ENCODE measurements around the gene SLC2A5. TPM values are rescaled to one million over a fixed set of nuclear protein-coding genes. Genes with fewer than 3 reads are reported as not detected.
A peak's percentile ranks its signal among the peaks of the same experiment; 100 is the strongest.

SLC2A5 gene
- total RNA-seq, 2 experiments from 2014 or later, result not detected

DNA sequence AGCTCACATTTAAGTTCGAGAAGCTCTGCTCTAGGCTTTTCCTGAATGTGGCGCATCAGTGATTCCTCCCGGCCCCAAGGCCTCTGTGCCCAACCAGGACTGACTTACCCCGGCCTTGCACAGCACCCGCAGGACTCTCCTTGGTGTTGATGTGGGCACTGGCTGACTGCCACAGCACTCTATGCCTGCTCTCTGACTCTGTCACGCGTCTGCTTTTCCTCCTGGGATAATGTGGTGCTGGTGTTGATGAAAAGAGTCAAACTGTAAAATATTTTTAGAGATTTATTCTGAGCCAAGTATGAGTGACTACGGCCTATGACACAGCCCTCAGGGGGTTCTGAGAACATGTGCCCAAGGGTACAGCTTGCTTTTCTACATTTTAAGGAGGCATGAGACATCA lies 15.5 kb upstream of the SLC2A5 start:
- DNase-seq (no peak), ATAC-seq (ENCODE audit: low read depth) (no peak)
- POLR2A ChIA-PET, result no interaction called here
- Mint-ChIP-seq H3K27ac (no peak overlapping the region), H3K27me3 (peaks cover 45% of the 10 kb centered on the region), H3K9me3 (no peaks in the 10 kb centered on the region), H3K36me3 (peaks cover under 1% of the 10 kb centered on the region), H3K4me3 (no peak overlapping the region), H3K4me1 (peaks cover 17% of the 10 kb centered on the region)

DNA sequence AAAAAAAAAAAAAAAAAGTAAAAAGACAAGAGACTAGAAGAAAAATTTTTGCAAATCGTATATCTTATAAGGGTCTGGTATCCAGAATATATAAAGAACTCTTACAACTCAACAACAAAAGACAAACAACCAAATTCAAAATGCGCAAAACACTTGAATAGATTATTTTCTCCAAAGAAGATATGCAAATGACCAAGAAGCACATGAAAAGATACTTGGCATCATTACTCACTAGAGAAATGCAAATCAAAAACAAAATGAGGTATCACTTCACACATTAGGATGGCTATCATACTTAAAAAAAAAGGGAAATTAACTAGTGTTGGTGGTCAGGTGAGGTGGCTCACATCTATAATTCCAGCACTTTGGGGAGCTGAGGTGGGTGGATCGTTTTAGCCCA lies 12.0 kb upstream of the SLC2A5 start:
- peaks cover 2% of the 10 kb centered on the region for H3K36me3 Mint-ChIP-seq
- POLR2A ChIA-PET, result interaction anchor here (0.6 to 0.7 kb wide), 4 partner anchors 23 to 224 kb away, joined by 3 to 6 read pairs (median 4); no protein-coding TSS in a partner anchor
- peaks cover 49% of the 10 kb centered on the region for H3K27me3 Mint-ChIP-seq
- H3K4me3 Mint-ChIP-seq, result no peak overlapping the region
- ATAC-seq (ENCODE audit: low read depth), result no peak
- DNase-seq, result no peak
- H3K9me3 Mint-ChIP-seq, result no peaks in the 10 kb centered on the region
- H3K27ac Mint-ChIP-seq, result no peak overlapping the region
- peaks cover 36% of the 10 kb centered on the region for H3K4me1 Mint-ChIP-seq

DNA sequence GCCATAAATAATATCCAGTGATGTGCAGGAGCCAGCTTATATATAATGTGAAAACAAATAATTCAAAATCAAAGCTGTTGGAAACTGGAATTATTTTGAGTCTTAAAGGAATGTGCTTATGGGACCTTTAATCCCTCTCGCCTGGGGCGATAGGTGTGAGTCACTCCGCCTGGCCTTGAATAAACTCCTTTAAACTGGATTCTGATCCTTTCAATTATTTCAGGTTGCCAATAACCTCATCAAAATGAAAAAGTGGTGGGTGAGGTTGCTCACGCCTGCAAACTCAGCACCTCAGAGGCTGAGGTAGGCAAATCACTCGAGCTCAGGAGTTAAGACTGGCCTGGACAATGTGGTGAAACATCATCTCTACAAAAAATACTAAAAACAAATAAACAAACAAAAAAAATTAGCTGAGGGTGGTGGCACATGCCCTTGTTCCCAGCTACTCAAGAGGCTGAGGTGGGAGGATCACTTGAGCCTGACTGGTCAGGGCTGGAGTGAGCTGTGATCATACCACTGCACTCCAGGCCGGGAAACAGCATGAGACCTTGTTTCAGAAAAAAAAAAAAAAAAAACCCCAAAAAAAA lies 11.4 kb upstream of the SLC2A5 start:
- H3K9me3 Mint-ChIP-seq, result no peaks in the 10 kb centered on the region
- peaks cover 2% of the 10 kb centered on the region for H3K36me3 Mint-ChIP-seq
- no peak overlapping the region for H3K27ac Mint-ChIP-seq
- POLR2A ChIA-PET, result interaction anchor here (0.6 to 0.7 kb wide), 4 partner anchors 24 to 224 kb away, joined by 3 to 6 read pairs (median 4); no protein-coding TSS in a partner anchor
- DNase-seq (no peak), ATAC-seq (ENCODE audit: low read depth) (no peak)
- peaks cover 42% of the 10 kb centered on the region for H3K4me1 Mint-ChIP-seq
- H3K4me3 Mint-ChIP-seq, result no peak overlapping the region
- peaks cover 51% of the 10 kb centered on the region for H3K27me3 Mint-ChIP-seq

DNA sequence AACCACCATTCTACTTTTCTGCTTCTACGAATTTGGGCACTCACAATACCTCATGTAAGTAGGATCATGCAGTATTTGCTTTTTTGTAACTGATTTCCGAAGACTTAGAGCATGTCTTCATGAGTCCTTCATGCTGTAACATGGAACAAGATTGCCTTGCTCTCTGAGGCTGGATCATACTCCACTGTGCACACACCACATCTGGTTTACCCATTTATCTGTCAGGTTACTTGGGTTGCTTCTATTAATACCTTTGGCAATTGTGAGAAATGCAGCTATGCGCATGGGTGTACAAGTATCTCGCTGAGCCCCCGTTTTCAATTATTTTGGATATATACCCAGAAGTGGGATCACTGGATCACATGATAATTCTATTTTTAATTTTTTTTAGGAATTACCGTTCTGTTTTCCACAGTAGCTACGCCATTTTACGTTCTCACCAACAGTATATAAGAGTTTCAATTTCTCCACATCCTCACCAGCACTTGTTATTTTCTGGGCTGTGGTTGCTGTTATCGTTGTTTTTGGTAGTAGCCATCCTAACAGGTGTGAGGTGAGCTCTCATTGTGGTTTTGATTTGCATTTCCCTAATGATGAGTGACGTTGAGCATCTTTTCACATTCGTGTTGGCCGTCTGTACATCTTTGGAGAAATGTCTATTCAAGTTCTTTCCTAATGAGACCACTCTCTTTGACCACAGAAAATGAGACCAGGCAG lies 10.7 kb upstream of the SLC2A5 start:
- no peak overlapping the region for H3K4me3 Mint-ChIP-seq
- ATAC-seq (ENCODE audit: low read depth) (no peak), DNase-seq (no peak)
- peaks cover 45% of the 10 kb centered on the region for H3K4me1 Mint-ChIP-seq
- peak overlapping the region; percentile 0 for H3K27ac Mint-ChIP-seq
- POLR2A ChIA-PET, result interaction anchor here (0.5 kb wide), 1 partner anchor 109 kb away, joined by 4 read pairs; no protein-coding TSS in a partner anchor
- H3K9me3 Mint-ChIP-seq, result no peaks in the 10 kb centered on the region
- peaks cover 2% of the 10 kb centered on the region for H3K36me3 Mint-ChIP-seq
- H3K27me3 Mint-ChIP-seq, result peaks cover 50% of the 10 kb centered on the region

DNA sequence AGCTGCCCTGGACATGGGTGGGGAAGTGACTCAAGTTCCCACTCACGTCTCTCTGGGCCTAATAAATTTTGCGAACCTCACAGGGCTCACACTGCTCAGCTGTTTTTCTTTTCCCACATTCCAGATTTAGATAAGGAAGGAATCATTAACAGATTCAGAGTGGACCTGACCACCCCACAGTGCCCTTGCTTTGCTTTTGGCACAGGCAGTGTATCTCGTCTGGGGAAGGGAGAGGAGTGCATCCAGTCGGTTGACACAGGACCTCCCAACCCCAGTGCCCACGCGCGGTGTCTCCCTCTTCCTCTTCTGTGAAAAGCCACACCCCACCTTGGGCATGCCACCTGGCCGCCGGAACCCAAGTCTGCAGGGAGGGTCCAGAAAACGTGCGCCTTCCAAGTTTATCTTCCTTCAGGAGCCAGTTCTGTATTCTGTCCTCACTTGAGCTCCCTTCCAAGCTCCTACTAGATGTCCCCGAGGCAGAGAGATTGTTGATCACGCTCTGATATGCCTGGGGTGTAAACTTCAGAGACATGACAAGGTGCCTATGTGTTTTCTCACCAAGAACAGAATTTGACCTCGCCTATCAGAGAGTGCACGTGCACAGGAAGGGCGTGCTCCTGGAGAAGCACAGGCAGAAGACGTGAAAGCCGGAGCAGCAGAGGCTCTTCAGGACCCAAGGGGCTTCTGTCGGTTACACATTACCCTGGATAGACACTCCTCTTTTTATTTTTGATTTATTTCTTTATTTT lies 9.5 kb upstream of the SLC2A5 start:
- ATAC-seq (ENCODE audit: low read depth), result no peak
- no peak for DNase-seq
- no peaks in the 10 kb centered on the region for H3K9me3 Mint-ChIP-seq
- POLR2A ChIA-PET, result no interaction called here
- H3K4me3 Mint-ChIP-seq, result peak overlapping the region; percentile 48
- H3K27ac Mint-ChIP-seq, result no peak overlapping the region
- H3K4me1 Mint-ChIP-seq, result peaks cover 47% of the 10 kb centered on the region
- peaks cover 59% of the 10 kb centered on the region for H3K27me3 Mint-ChIP-seq
- H3K36me3 Mint-ChIP-seq, result peaks cover 2% of the 10 kb centered on the region

DNA sequence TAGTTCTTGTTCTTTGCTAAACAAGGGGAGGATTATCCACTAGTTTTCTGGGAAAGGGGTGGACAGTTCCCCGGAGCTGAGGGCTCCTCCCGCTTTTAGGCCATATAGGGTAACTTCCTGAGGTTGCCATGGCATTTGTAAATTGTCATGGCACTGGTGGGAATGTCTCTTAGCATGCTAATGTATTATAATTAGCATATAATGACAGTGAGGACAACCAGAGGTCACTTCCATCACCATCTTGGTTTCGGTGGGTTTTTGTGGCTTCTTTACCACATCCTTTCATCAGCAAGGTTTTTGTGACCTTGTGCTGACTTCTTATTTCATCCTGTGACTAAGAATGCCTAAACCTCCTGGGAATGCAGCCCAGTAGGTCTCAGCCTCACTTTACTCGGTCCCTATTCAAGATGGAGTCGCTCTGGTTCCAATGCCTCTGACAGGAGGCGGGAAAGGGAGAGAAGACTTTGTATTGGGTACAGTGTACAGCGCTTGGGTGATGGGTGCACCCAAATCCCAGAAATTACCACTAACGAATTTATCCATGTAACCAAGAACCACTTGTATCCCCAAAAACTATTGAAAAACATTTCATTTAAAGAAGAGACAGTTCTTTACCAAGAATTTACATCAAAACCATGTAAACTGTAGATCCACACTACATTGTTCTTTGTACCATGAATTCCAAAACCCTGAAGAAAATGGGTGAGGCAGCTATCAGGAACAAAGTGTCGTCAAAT lies 8.7 kb upstream of the SLC2A5 start:
- no peak for DNase-seq
- POLR2A ChIA-PET, result no interaction called here
- Mint-ChIP-seq H3K27ac (no peak overlapping the region), H3K4me1 (peaks cover 46% of the 10 kb centered on the region), H3K36me3 (peaks cover 2% of the 10 kb centered on the region), H3K9me3 (no peaks in the 10 kb centered on the region), H3K4me3 (peak overlapping the region; percentile 48), H3K27me3 (peaks cover 60% of the 10 kb centered on the region)
- peak; percentile 59 for ATAC-seq (ENCODE audit: low read depth)

DNA sequence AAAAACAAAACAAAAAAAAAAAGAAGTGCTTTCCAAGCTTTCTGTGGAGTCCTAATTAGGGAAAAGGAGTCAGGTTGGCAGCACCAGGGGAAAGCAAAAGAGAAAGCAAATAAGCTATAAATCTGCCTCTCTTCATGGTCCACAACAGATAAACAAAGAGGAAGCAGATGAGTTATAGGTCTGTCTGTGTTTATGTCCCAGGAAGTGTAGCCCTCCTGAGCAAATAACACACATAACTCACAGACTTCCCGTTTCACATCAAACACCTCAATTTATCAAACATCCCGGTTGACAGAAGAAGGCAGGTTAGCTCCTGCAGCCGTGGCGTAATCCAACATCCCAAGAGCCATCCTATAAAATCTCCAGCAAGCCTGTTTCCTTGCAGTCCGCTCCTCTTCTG lies 5.6 kb upstream of the SLC2A5 start:
- Mint-ChIP-seq H3K27me3 (peaks cover 51% of the 10 kb centered on the region), H3K27ac (no peak overlapping the region), H3K36me3 (peaks cover 2% of the 10 kb centered on the region), H3K9me3 (no peaks in the 10 kb centered on the region), H3K4me3 (no peak overlapping the region), H3K4me1 (peaks cover 34% of the 10 kb centered on the region)
- no peak for DNase-seq
- no peak for ATAC-seq (ENCODE audit: low read depth)
- POLR2A ChIA-PET, result no interaction called here

DNA sequence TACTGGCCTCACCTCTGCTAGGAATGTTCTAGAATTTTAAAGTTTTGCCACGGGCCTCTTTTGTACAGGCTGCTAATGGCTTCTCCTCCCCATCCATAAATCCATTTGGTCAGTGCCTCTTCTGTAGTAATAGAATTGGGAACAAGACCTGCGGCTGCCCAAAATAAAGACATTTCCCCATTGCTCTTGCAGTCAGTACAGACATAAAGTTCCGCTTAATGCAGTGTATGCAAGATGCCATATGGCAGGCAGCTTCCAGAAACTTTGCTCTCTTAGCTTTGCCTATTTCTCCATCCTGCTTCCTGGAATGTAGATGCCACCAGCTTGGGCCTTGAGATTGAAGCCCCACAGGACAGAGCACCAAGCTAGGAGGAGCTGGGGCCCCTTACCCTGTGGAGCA lies 3.7 kb upstream of the SLC2A5 start:
- no peaks in the 10 kb centered on the region for H3K36me3 Mint-ChIP-seq
- peaks cover 24% of the 10 kb centered on the region for H3K4me1 Mint-ChIP-seq
- no peak overlapping the region for H3K27ac Mint-ChIP-seq
- ATAC-seq (ENCODE audit: low read depth) (no peak), DNase-seq (no peak)
- H3K9me3 Mint-ChIP-seq, result no peaks in the 10 kb centered on the region
- peaks cover 43% of the 10 kb centered on the region for H3K27me3 Mint-ChIP-seq
- no peak overlapping the region for H3K4me3 Mint-ChIP-seq
- POLR2A ChIA-PET, result no interaction called here

DNA sequence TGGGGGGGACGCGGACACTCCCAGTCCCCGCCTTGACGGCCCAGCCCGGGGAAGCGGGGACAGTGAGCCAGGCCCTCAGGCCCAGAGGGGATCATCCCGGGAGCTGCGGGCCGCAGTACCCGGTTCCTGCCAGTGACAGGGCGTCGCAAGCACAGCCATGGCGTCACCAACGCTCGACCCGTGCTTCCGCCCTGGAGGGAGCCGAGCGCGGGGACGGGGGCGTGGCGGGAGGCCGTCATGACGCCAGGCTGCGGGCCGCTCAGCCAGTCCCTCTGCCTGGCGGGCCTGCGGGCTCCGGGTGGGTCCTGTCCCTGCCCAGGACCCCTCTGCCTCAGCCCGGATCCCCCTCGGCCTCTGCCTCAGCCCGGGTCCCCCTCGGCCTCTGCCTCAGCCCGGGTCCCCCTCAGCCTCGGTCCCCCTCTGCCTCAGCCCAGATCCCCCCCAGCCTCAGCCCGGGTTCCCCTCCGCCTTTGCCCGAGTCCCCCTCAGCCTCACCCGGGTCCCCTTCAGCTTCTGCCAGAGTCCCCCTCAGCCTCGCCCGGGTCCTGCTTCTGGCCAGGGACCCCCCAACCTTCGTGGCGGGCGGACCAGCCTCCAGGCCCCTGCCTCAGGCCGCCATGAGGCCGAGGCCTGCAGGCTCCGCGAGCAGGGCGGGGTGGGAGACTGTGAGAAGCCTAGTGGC lies 2.3 kb upstream of the SLC2A5 start:
- ATAC-seq (ENCODE audit: low read depth) (no peak), DNase-seq (no peak)
- Mint-ChIP-seq H3K27me3 (peaks cover 37% of the 10 kb centered on the region), H3K4me3 (no peak overlapping the region), H3K27ac (no peak overlapping the region), H3K4me1 (peaks cover 21% of the 10 kb centered on the region), H3K36me3 (no peaks in the 10 kb centered on the region), H3K9me3 (no peaks in the 10 kb centered on the region)
- POLR2A ChIA-PET, result no interaction called here

DNA sequence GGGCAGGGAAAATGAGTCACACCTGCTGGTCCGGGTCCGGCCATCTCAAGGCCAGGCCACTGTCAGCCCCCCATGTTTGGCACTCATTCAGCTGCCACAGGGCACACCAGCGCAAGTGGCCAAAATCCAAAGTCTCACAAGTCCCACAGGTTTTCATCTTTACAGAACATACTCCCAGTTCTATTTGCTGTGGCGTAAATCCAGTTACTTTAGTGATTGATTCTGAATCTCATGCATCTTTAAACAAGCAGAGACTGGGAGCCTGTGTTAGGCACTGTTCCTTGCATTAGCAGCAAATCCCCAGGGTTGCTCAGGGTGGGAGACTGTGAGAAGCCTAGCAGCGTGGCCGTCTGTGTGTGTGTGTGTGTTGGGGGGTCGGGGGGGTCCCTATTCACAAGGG lies 1.1 kb upstream of the SLC2A5 start:
- no peak for DNase-seq
- Mint-ChIP-seq H3K27me3 (peaks cover 30% of the 10 kb centered on the region), H3K9me3 (no peaks in the 10 kb centered on the region), H3K27ac (no peak overlapping the region), H3K4me3 (no peak overlapping the region), H3K36me3 (no peaks in the 10 kb centered on the region), H3K4me1 (peaks cover 14% of the 10 kb centered on the region)
- no peak for ATAC-seq (ENCODE audit: low read depth)
- POLR2A ChIA-PET, result no interaction called here

DNA sequence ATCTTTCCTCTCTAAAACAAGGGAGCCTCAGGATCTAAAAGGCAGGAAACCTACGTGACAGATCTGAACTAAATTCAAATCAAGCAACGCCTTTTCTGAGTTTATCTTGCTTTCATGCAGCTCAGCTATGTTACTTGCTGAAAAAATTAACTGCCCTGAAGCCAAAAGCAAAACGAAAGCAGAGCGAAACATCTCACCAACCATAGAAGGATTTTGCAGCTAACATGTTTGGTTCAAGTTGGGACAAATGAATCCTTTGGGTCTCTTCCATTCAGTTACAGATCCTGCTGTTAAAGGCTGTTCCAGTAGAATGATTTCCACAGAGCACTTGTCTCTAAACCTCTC lies 482 bp downstream of the SLC2A5 start:
- Mint-ChIP-seq H3K4me3 (no peak overlapping the region), H3K9me3 (no peaks in the 10 kb centered on the region), H3K36me3 (no peaks in the 10 kb centered on the region), H3K27ac (no peak overlapping the region), H3K27me3 (peaks cover 24% of the 10 kb centered on the region), H3K4me1 (peaks cover 10% of the 10 kb centered on the region)
- ATAC-seq (ENCODE audit: low read depth) (no peak), DNase-seq (no peak)
- POLR2A ChIA-PET, result no interaction called here

DNA sequence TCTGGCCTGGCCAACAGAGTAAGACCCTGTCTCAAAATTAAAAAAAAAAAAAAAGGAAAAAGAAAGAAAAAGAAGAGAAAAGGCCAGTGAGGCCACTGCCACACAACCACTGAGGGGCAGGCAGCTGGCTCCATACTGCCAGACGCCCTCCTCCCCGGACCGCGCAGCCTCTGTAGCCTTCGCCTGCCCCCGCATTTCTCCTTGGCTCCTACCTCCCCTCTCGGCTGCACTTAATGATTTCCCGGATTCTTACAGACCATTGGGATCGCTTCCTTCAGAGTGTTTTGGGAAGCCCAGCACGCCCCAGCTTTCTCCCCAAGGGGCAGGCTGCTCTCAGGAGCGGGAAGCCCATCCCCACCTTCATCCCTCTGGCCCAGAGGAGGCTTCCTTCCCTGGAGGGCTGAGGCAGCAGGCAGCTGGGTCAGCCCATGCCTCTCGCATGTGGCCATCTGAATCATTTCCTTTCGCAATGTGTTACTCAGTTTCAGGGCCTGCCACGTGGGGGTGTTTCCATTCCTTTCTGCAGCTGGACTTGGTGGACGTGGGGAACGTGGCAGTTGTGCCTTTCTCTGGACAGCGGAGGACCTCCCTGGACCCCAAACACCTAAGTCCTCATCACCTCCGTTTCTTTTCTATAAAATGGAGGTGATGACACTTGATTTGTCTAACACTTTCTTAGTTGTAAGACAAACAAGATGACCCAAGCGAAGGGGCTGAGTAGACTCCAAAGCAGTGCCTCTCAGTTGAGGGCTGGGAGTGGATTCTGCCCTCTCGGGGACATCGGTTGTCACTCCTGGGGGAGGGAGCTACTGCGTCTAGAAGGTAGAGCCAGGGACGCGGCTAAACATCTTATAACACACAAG lies 2.3 kb downstream of the SLC2A5 start:
- ATAC-seq (ENCODE audit: low read depth) (no peak), DNase-seq (no peak)
- Mint-ChIP-seq H3K9me3 (no peaks in the 10 kb centered on the region), H3K36me3 (no peaks in the 10 kb centered on the region), H3K4me1 (peaks cover 10% of the 10 kb centered on the region), H3K27me3 (peaks cover 21% of the 10 kb centered on the region), H3K27ac (no peak overlapping the region), H3K4me3 (no peak overlapping the region)
- POLR2A ChIA-PET, result no interaction called here

Measured in activated naive CD8-positive, alpha-beta T cell treated with anti-CD3 and anti-CD28 coated beads, Interleukin-2, amount 10 ng/mL, durations not matched to agents 7 days and 5 days (primary cell).